HG02759 (cell line): Measurements from ENCODE around the gene HK1.

ENCODE experiments used
- ATAC-seq: cut with Tn5 transposase; IDR thresholded peaks from one replicate; pipeline ENCODE4 v1.9.1; 2021; ENCODE audit warnings: mild to moderate bottlenecking, moderate library complexity; ENCODE audit not compliant: unreplicated experiment

HK1 gene

GRCh38 chr10:69366738-69367137 lies 88.4 kb downstream of the HK1 start:
- ATAC-seq: no peak

- ATAC-seq: no peak
Observed at GRCh38 chr10:69367469-69367868, 89.2 kb downstream of the HK1 start.

GRCh38 chr10:69372126-69372980 lies 94.1 kb downstream of the HK1 start:
- ATAC-seq: no peak

- no peak for ATAC-seq
Observed at GRCh38 chr10:69374242-69374641, 95.9 kb downstream of the HK1 start.

DNA sequence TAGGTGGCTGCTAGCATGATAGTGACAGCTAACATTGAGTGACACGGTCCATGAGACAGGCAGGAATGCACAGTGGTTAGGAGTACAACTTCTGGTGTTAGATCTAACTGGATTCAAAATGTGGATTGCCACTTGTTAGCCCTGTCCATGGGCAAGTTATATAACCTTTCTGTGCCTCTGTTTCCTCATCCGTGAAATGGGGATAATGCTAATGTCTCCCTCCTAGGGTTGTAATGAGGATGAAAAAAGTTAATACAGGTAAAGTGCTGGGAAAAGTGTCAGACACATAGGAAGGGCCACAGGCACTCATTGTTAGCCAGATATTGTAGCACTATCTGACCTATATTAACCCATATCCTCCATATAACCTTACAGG lies 96.6 kb downstream of the HK1 start:
- no peak for ATAC-seq

DNA sequence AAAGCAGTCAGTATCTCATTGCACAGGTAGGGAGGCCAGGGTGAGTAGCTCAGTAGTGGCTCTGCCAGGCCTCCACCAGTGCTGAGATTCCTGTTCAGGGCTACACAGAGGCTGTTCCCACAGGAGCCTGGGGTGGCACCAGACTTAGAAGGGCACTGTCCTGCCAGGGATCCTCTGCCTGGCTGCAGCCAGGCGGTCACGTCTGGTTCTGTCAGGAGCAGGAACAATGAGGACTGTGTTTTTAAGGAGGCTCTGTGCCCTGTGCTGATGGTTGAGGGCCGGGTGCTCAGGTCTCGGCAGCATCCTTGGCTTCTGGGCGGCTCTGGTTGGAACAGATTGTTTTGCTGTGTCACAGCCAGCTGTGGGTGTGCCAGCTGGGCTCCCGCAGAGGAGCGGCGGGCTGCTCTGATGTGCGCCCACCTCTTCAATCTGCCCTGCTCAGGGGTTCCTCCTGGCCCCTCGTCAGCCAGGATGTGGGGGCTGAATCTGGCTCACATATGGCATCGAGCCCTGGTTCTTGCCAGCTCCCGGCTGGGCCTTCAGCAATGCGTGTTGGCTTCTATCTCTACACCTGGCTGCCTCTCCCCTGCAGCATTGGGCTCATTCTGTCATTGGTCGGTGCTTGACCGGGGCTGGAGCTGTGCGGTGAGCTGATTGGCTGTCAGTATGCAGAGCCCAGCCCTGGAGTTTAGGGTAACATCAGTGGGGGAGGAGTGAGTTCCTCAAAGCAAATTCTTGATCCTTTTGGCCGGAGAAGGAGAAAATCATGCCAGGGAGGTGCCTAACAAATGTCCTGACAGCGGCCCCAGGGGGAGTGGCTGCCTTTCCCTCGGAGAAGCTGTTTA lies 97.2 kb downstream of the HK1 start:
- no peak for ATAC-seq

- ATAC-seq: no peak
Observed at GRCh38 chr10:69376662-69377061, 98.4 kb downstream of the HK1 start.

DNA sequence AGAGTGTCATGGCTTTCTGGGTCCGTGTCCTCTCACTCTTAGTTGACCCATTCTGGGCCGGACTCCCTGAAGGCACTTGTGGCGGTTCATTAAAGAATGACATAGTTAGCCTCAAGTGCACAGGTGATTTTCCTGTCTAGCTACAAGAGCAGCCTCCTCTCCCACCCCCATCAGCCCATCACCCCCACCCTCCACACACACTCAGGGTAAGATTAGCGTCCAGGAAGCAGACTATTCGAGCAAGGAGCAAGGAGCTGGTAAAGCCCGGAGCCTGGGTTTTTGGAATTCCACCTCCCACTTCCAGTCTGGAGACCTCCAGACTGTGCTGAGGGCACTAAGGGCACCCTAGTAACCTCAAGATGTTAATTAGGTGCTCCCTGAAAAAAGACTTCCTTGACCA lies 98.9 kb downstream of the HK1 start:
- ATAC-seq: no peak

GRCh38 chr10:69377933-69378332 lies 99.6 kb downstream of the HK1 start:
- ATAC-seq: no peak

DNA sequence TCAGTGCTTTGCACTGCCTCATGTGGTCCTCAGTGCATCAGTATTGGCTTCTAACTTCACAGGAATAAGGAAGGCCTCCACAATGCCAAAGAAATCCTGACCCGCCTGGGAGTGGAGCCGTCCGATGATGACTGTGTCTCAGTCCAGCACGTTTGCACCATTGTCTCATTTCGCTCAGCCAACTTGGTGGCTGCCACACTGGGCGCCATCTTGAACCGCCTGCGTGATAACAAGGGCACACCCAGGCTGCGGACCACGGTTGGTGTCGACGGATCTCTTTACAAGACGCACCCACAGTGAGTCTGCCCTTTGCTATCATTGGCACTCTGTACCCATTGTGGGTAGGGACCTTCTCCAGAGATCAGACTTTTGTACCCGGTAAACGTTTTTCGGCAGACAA lies 101.5 kb downstream of the HK1 start:
- ATAC-seq: no peak

DNA sequence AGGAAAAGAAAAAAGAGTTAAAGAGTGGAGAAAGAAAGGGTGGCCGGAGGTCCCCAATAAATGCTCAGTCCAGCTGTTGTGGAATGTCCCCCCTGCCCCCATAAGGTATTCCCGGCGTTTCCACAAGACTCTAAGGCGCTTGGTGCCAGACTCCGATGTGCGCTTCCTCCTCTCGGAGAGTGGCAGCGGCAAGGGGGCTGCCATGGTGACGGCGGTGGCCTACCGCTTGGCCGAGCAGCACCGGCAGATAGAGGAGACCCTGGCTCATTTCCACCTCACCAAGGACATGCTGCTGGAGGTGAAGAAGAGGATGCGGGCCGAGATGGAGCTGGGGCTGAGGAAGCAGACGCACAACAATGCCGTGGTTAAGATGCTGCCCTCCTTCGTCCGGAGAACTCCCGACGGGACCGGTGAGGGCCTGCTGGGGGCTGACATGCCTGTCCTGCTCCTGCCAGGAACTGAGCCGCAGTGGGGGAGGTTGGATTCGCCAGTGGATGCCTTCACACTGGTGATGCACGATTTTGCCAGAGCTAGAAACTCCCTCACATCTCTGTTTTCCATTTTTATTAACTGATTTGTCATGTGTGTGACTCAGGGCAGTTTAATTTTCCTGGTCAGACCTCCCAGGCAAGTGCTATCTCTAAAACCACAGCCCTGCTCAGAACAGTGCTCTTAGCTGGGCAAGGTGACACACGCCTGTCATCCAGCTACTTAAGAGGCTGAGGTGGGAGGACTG lies 104.3 kb downstream of the HK1 start:
- no peak for ATAC-seq

- ATAC-seq: no peak
Observed at GRCh38 chr10:69383558-69383957, 105.3 kb downstream of the HK1 start.

GRCh38 chr10:69384320-69384719 lies 106.0 kb downstream of the HK1 start:
- ATAC-seq: no peak

DNA sequence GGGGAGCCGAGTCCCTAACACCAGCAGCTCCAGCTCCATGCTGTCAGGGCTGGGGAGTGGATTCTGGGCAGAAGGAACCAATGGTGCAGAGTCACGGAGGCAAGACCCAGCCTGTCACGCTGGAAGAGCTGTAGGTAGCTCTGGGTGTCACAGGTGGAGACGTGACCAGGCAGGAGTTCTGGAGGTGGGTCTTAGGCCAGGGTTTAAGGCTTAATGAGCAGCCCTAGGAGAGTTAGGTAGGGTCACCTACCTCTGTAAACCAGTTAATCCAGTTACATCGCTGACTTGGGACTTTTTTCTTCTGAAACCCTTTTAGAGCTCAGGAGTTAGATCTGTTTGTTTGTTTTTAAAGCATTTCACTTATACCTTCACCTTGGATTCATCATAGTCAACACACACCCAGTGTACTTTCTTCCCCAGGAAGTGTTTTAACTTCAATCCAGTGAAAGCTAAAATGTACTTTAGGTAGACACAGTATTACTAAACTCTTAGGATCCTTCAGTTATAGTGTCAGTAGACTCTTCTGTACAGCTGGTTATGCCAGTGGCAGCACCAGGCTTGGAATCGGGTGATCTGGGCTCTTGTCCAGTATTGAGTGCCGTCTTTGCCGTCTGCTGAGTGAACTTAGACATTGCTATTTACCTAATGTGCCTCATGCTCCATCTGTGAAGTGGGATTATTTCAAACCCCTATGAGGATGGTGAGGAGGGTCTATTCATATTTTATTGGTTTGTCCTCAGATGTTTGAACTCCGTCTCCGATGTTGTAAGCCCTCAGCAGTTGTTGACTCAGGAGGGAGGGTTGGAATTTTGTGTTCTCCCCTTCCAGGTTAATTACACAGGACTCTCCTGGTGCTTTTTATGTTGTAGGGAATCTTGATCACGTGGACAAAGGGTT lies 107.4 kb downstream of the HK1 start:
- ATAC-seq: no peak

DNA sequence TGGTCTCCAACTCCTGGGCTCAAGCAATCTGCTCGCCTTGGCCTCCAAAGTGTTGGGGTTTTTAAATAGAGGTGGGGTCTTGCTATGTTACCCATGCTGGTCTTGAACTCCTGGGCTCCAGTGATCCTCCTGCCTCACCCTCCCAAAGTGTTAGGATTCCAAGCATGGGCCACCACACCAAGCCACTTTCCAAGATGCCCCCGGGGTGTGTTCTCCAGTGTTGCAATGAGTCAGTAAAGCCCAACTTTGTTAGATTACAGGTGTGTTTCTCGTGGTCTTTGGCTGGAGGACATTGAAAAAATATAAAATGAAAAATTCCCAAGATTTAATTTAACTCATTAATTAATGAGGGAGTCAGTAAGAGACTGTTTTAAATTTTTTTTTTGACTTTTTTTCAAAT lies 109.2 kb downstream of the HK1 start:
- ATAC-seq: no peak

DNA sequence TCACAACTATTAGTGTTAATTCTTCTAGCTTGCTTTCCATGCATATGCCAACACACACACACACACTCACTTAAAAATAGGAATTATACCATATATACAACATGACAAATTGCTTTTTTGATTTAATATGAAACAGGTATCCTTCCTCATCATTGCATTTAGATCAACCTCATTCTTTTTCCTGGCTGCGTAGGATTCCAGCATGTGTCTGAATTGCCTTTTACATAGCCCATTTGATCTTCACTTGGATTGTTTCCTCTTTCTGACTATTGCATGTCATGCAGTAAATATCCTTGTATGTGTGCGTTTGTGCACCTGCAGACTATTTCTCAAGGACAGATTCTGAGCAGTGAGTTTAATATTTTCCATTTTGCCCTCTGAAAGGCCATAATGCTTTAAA lies 110.2 kb downstream of the HK1 start:
- ATAC-seq: no peak

DNA sequence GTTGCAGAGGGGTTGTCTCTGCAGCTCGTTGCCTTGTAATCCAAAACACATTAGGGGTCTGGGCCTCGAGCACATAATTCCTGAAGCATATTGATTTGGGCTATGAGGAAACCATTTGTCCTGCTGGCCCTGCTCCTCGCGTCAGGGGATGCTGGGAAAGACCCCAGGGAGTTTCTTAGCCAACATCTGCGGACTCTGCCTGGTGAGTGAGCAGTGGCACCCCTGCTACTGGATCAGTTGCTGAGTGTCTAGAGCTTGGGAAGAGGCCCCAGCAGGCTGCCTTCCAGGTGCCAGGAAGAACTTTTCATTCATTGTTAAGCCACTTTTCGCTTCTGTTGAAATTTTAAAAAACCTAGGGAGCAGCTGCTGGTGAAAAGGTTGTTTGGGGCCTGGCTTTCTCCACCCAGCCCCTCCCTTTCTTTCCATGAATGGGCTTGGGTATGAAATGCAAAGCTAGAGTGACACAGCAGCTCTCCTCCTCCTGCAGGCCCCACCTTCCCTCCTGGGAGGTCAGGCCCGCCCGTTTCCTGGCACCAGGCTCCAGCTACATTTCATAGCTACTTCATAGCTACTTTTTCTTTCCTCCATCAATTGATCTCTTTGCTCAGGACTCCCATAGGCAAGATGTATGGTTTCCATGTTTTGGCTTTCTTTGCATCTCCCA lies 111.7 kb downstream of the HK1 start:
- ATAC-seq: no peak

- no peak for ATAC-seq
Observed at GRCh38 chr10:69391158-69391557, 112.9 kb downstream of the HK1 start.

DNA sequence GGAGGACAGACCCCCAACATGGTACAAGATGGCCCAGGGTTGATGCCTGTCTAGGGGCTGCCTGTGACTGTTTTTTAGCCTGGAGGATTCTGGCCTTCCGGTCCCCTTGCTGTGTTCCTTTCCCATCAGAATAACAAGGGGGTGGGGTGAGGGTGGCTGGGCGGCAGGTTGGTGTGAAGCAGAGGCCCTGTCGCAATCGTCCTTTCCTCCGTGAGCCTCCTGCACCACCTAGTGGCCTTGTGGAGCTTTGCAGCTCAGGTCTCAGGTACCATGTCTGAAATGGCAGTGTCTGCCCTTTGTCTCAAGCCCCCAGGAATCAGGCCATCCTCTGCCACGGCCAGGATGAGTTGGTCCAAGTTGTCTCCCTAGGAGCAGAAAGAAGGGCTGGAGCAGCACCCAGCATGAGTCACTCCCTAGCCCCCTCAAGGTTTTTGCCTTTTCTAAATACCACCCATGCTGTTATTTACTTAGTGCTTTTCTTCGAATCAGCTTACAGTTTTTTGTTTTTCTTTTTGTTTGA lies 114.2 kb downstream of the HK1 start:
- ATAC-seq: peak; percentile 93

DNA sequence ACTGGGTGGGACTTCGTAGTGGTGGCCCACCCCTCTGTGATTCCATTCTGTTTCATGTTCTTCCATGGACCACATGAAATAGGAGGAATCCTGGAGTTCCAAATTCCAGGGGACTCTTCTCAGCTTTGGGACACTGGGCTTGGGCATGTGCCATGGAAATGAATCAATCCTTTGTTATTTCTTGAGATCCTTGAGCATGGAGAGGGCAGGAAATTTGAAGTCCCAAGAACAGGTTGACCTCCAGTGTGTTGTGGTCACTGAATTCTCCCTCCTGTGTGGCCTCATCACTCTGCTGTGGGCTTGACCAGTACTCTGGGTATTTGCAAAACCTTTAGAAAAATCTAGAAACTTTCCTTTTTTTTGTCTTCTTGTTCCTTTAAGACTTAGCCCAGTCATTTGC lies 115.7 kb downstream of the HK1 start:
- no peak for ATAC-seq
